Endothelial cell of umbilical vein (primary cell): ENCODE data around the gene SCO2. TPM values are rescaled to one million over a fixed set of nuclear protein-coding genes. Genes with fewer than 3 reads are reported as not detected.

Experiments used
- BruUV-seq: library from RNA; stranded (reverse); fragments of 400-500 nt; replicated peaks from 2 replicates; lab custom pipeline; 2021; lab: Mats Ljungman, UMichigan
- CTCF ChIA-PET: fragments of 300-600, 350-600 bp; sonication (Branson Sonifier 250); formaldehyde crosslinking; loops from one replicate; lab custom pipeline; 2021; ENCODE audit warnings: antibody characterized with exemption, inconsistent platforms; lab: Charles Lee
- POLR2A ChIA-PET: fragments of 300-600, 350-600 bp; sonication (Branson Sonifier 250); formaldehyde crosslinking; loops from one replicate; lab custom pipeline; 2021; ENCODE audit warnings: antibody characterized with exemption, inconsistent platforms; lab: Charles Lee
- DNase-seq: peaks from one replicate; pipeline ENCODE4 v3.0.0-alpha.2; 2011; ENCODE audit warnings: low read depth, low spot score
- FAIRE-seq: peaks from 2 replicates; lab custom pipeline; 2011; peaks lifted over from hg19 to GRCh38; lab: Jason Lieb, UNC
- H2AFZ ChIP-seq: 2 replicates; pipeline ENCODE4 v1.6.0; 2012; ENCODE audit warnings: low read depth, low read length, control low read depth, inconsistent platforms
- H3K27ac ChIP-seq: 2 replicates; pipeline ENCODE4 v1.5.1; 2011; ENCODE audit warnings: low read depth, mild to moderate bottlenecking, control low read depth, low read length, moderate library complexity; ENCODE audit not compliant: insufficient read depth
- H3K27me3 ChIP-seq, 2 experiments: 2 replicates each; pipeline versions ENCODE4 v1.6.0 to v1.6.1; 2011; ENCODE audit warnings: low read length in 2 of 2, mixed read lengths in 1 of 2; ENCODE audit not compliant: control insufficient read depth in 2 of 2, insufficient read depth in 2 of 2
- H3K36me3 ChIP-seq, 2 experiments: 2 replicates in 1 of 2; 3 replicates in 1 of 2; pipeline ENCODE4 v1.5.1; 2011; ENCODE audit warnings: low read length in 2 of 2, mild to moderate bottlenecking in 1 of 2, moderate library complexity in 1 of 2; ENCODE audit not compliant: control insufficient read depth in 2 of 2, insufficient read depth in 2 of 2; ENCODE audit errors: extremely low read depth in 1 of 2
- H3K4me1 ChIP-seq: 3 replicates; pipeline ENCODE4 v1.5.1; 2011; ENCODE audit warnings: mild to moderate bottlenecking, low read length; ENCODE audit not compliant: control insufficient read depth, insufficient read depth; ENCODE audit errors: extremely low read depth
- H3K4me2 ChIP-seq: 2 replicates; pipeline ENCODE4 v1.6.1; 2011; ENCODE audit warnings: low read length, control low read depth, mixed read lengths; ENCODE audit not compliant: insufficient read depth
- H3K4me3 ChIP-seq, 3 experiments: fragments of 200-600 bp in 1 of 3; sonication (generic), shearing (Covaris generic) in 1 of 3; replicated peaks in 1 of 3; 2 replicates each; pipeline ENCODE4 v1.5.1; 2011 to 2016; ENCODE audit warnings: control low read depth in 3 of 3, low read length in 3 of 3, mild to moderate bottlenecking in 2 of 3, inconsistent platforms in 1 of 3, low read depth in 1 of 3, moderate library complexity in 1 of 3; ENCODE audit not compliant: insufficient read depth in 1 of 3
- H3K79me2 ChIP-seq: 2 replicates; pipeline ENCODE4 v1.6.0; 2012; ENCODE audit warnings: low read length, inconsistent platforms; ENCODE audit not compliant: control insufficient read depth, insufficient read depth
- H3K9ac ChIP-seq: replicated peaks from 2 replicates; pipeline ENCODE3; 2011; ENCODE audit warnings: low read length, control low read depth; ENCODE audit not compliant: insufficient read depth; ENCODE audit errors: extremely low read depth
- H3K9me1 ChIP-seq: replicated peaks from 3 replicates; pipeline ENCODE4 v1.6.0; 2011; ENCODE audit warnings: mild to moderate bottlenecking, low read length; ENCODE audit not compliant: control insufficient read depth, insufficient read depth; ENCODE audit errors: extremely low read depth
- H3K9me3 ChIP-seq: replicated peaks from 2 replicates; pipeline ENCODE4 v1.5.1; 2012; ENCODE audit warnings: low read length, inconsistent platforms; ENCODE audit not compliant: control insufficient read depth, insufficient read depth
- H4K20me1 ChIP-seq: replicated peaks from 2 replicates; pipeline ENCODE3; 2011; ENCODE audit warnings: mild to moderate bottlenecking, low read length; ENCODE audit not compliant: control insufficient read depth, insufficient read depth; ENCODE audit errors: extremely low read depth
- CTCF ChIP-seq, 2 donors: IDR thresholded peaks; 1 replicate in 1 of 2; 2 replicates in 1 of 2; pipeline ENCODE4 v1.5.1; 2011; ENCODE audit warnings: low read length in 2 of 2, mild to moderate bottlenecking in 2 of 2, moderate library complexity in 2 of 2, control low read depth in 1 of 2, inconsistent platforms in 1 of 2, low read depth in 1 of 2; ENCODE audit not compliant: insufficient read depth in 1 of 2; ENCODE audit errors: extremely low read depth in 1 of 2
- EZH2 ChIP-seq: IDR thresholded peaks from 2 replicates; pipeline ENCODE4 v1.6.1; 2012; ENCODE audit warnings: borderline replicate concordance, low read depth, mild to moderate bottlenecking, moderate library complexity, low read length, inconsistent platforms; ENCODE audit not compliant: severe bottlenecking
- FOS ChIP-seq: IDR thresholded peaks from 2 replicates; pipeline ENCODE4 v1.6.1; 2011; ENCODE audit warnings: mild to moderate bottlenecking, low read length, moderate library complexity, borderline replicate concordance; ENCODE audit not compliant: insufficient read depth
- GATA2 ChIP-seq: IDR thresholded peaks from 2 replicates; pipeline ENCODE4 v1.7.0; 2011; ENCODE audit warnings: low read depth, mild to moderate bottlenecking, moderate library complexity, mixed read lengths, low read length; ENCODE audit not compliant: insufficient read length, insufficient read depth
- JUN ChIP-seq: IDR thresholded peaks from 2 replicates; pipeline ENCODE4 v1.6.1; 2011; ENCODE audit warnings: borderline replicate concordance, low read depth; ENCODE audit not compliant: insufficient read length, insufficient read depth
- MYC ChIP-seq: IDR thresholded peaks from one replicate; pipeline ENCODE4 v1.6.1; 2011; ENCODE audit warnings: mild to moderate bottlenecking, low read depth, low read length
- POLR2A ChIP-seq: IDR thresholded peaks from 2 replicates; pipeline ENCODE4 v1.6.1; 2012; ENCODE audit warnings: low read depth, mild to moderate bottlenecking, control low read depth, low read length
- POLR2AphosphoS5 ChIP-seq: IDR thresholded peaks from 2 replicates; pipeline ENCODE4 v1.6.1; 2012; ENCODE audit warnings: low read depth, mild to moderate bottlenecking, control low read depth, low read length, moderate library complexity; ENCODE audit not compliant: insufficient read depth
- dilution Hi-C: fragments of 300-500 bp; cut with MboI; formaldehyde crosslinking; loops from one replicate; pipeline ENCODE4 v1.15.0; 2019; ENCODE audit warnings: low sequenced_read_pairs; ENCODE audit not compliant: extremely low pct_ligation_motif_present
- intact Hi-C: fragments of 100-400 bp; cut with micrococcal nuclease; formaldehyde crosslinking; loops from one replicate; pipeline ENCODE4 v1.10.0; 2022
- polyA plus RNA-seq, 4 experiments: library from polyadenylated mRNA; depleted of rRNA in 3 of 4; stranded (reverse) in 3 of 4; unstranded in 1 of 4; fragments of >200 nt; gene quantifications; 2 replicates each; pipeline versions ENCODE4 v1.2.1 to v1.2.3, GENCODE V29; 2011 to 2012; ENCODE audit warnings: missing spikeins in 1 of 4
- total RNA-seq: library from RNA; stranded (reverse); gene quantifications from 2 replicates; pipeline ENCODE4 v1.2.3, GENCODE V29; 2021
- TF ChIP-seq, protein P1 (sequence below): IDR thresholded peaks from 2 replicates; pipeline ENCODE4 v1.6.1; 2011; ENCODE audit not compliant: insufficient read depth, insufficient read length

The SCO2 gene
- total and polyA plus RNA-seq, 2 donors (not counting 3 experiments of a cell fraction or from before 2014, with no cell fraction given), result 3.5 to 3.7 TPM

DNA sequence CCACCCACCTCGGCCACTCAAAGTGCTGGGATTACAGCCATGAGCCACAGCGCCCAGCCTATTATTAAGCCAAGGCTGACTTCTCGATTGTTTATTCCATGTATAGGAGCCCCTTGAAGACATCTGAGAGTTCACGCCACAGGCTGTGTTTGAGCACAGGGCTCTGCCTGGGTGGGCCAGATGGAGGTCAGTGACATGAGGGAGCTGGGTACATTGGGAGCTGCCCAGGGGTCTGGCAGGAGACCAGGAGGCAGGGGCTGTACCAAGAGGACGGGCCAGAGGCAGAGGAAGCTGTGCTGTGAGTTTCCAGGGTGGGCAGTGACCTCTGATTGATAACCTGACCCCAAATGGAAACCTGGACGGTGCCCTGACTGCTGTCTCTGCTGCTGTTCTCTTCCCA lies 23.3 kb downstream of the SCO2 start:
- DNase-seq, result no peak
- Histone ChIP-seq H3K9me3 (no peaks in the 10 kb centered on the region), H3K4me2 (no peak overlapping the region), H3K4me3 (no peak overlapping the region), H3K9ac (no peak overlapping the region), H3K9me1 (no peaks in the 10 kb centered on the region), H3K4me1 (peaks cover 6% of the 10 kb centered on the region), H3K27ac (no peak overlapping the region), H3K79me2 (peaks cover 11% of the 10 kb centered on the region), H2AFZ (no peak overlapping the region), H3K27me3 (no peaks in the 10 kb centered on the region), H4K20me1 (no peaks in the 10 kb centered on the region), H3K36me3 (peaks cover 6 to 22% of the 10 kb centered on the region in 2 experiments)
- BruUV-seq, result no TSS peak
- dilution Hi-C loops (no loop called here), intact Hi-C loops (no loop called here)
- ChIA-PET CTCF (no interaction called here), POLR2A (no interaction called here)
- no peak for FAIRE-seq
- TF ChIP-seq, protein P1, sequence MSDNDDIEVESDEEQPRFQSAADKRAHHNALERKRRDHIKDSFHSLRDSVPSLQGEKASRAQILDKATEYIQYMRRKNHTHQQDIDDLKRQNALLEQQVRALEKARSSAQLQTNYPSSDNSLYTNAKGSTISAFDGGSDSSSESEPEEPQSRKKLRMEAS, result no peak
- TF ChIP-seq JUN (no peak), CTCF (IDR thresholded peaks at IDR 0.05; ENCODE audit: extremely low read depth in 1 of 2, insufficient read depth in 1 of 2, low read depth in 1 of 2, low read length in 2 of 2) (no peak), MYC (no peak), EZH2 (no peak), POLR2AphosphoS5 (no peak), FOS (no peak), POLR2A (no peak), GATA2 (no peak)
